ENCODE data around the gene TOB1. TPM values are rescaled to one million over a fixed set of nuclear protein-coding genes. Genes with fewer than 3 reads are reported as not detected.
A peak's percentile ranks its signal among the peaks of the same experiment; 100 is the strongest.

The TOB1 gene
- total and polyA plus RNA-seq, 5 donors from 2014 or later = 30.7 to 254 (median 39.2) TPM

- H3K27ac ChIP-seq (ENCODE audit: insufficient read depth, low read length, poor library complexity, severe bottlenecking) = no peak overlapping the region
- H3K27me3 Mint-ChIP-seq = no peaks in the 10 kb centered on the region
- H3K4me3 Mint-ChIP-seq = no peak overlapping the region
- DNase-seq (peak; percentile 10 to 54 (median 41)), ATAC-seq (ENCODE audit: low read depth in 2 of 2) (peak in 1 of 2 donors; percentile 39)
- H3K4me1 Mint-ChIP-seq = no peaks in the 10 kb centered on the region
- H3K4me1 ChIP-seq (ENCODE audit: control insufficient read depth, insufficient read depth, low read length, poor library complexity, severe bottlenecking) = no peaks in the 10 kb centered on the region
- H3K27me3 ChIP-seq (ENCODE audit: control insufficient read depth, insufficient read depth, low read length) = no peaks in the 10 kb centered on the region
- no peaks in the 10 kb centered on the region for H3K9me3 ChIP-seq (ENCODE audit: control insufficient read depth in 2 of 2, low read length in 2 of 2)
- H3K4me3 ChIP-seq (ENCODE audit: low read depth, low read length) = no peak overlapping the region
- H3K9me3 Mint-ChIP-seq = no peaks in the 10 kb centered on the region
- H3K36me3 Mint-ChIP-seq = no peaks in the 10 kb centered on the region
- no peaks in the 10 kb centered on the region for H3K36me3 ChIP-seq (ENCODE audit: control insufficient read depth, insufficient read depth, low read length)
- peak overlapping the region in 1 of 3 donors; percentile 20 for H3K27ac Mint-ChIP-seq
Observed at GRCh38 chr17:50841949-50842354, 24.2 kb downstream of the TOB1 start.

GRCh38 chr17:50841277-50841948 lies 24.7 kb downstream of the TOB1 start:
- H3K4me1 ChIP-seq (ENCODE audit: control insufficient read depth, insufficient read depth, low read length, poor library complexity, severe bottlenecking) = no peaks in the 10 kb centered on the region
- H3K27me3 ChIP-seq (ENCODE audit: control insufficient read depth, insufficient read depth, low read length) = no peaks in the 10 kb centered on the region
- DNase-seq (no peak), ATAC-seq (ENCODE audit: low read depth in 2 of 2) (no peak)
- H3K36me3 Mint-ChIP-seq = no peaks in the 10 kb centered on the region
- H3K4me1 Mint-ChIP-seq = no peaks in the 10 kb centered on the region
- no peak overlapping the region for H3K4me3 ChIP-seq (ENCODE audit: low read depth, low read length)
- no peak overlapping the region for H3K4me3 Mint-ChIP-seq
- no peak overlapping the region for H3K27ac ChIP-seq (ENCODE audit: insufficient read depth, low read length, poor library complexity, severe bottlenecking)
- no peaks in the 10 kb centered on the region for H3K36me3 ChIP-seq (ENCODE audit: control insufficient read depth, insufficient read depth, low read length)
- H3K27me3 Mint-ChIP-seq = no peaks in the 10 kb centered on the region
- no peak overlapping the region for H3K27ac Mint-ChIP-seq
- H3K9me3 ChIP-seq (ENCODE audit: control insufficient read depth in 2 of 2, low read length in 2 of 2) = no peaks in the 10 kb centered on the region
- no peaks in the 10 kb centered on the region for H3K9me3 Mint-ChIP-seq

- Mint-ChIP-seq H3K27ac (no peak overlapping the region), H3K27me3 (peaks cover 9% of the 10 kb centered on the region), H3K4me3 (no peak overlapping the region), H3K9me3 (no peaks in the 10 kb centered on the region), H3K36me3 (no peaks in the 10 kb centered on the region), H3K4me1 (no peaks in the 10 kb centered on the region)
- ATAC-seq (ENCODE audit: low read depth in 2 of 2) = no peak
- Histone ChIP-seq H3K4me3 (ENCODE audit: low read depth, low read length) (no peak overlapping the region), H3K27ac (ENCODE audit: insufficient read depth, low read length, poor library complexity, severe bottlenecking) (no peak overlapping the region), H3K36me3 (ENCODE audit: control insufficient read depth, insufficient read depth, low read length) (no peaks in the 10 kb centered on the region), H3K27me3 (ENCODE audit: control insufficient read depth, insufficient read depth, low read length) (no peaks in the 10 kb centered on the region), H3K4me1 (ENCODE audit: control insufficient read depth, insufficient read depth, low read length, poor library complexity, severe bottlenecking) (peaks cover under 1% of the 10 kb centered on the region), H3K9me3 (ENCODE audit: control insufficient read depth in 2 of 2, low read length in 2 of 2) (no peaks in the 10 kb centered on the region)
- no peak for DNase-seq
Observed at GRCh38 chr17:50840311-50840851, 25.8 kb downstream of the TOB1 start.

DNA sequence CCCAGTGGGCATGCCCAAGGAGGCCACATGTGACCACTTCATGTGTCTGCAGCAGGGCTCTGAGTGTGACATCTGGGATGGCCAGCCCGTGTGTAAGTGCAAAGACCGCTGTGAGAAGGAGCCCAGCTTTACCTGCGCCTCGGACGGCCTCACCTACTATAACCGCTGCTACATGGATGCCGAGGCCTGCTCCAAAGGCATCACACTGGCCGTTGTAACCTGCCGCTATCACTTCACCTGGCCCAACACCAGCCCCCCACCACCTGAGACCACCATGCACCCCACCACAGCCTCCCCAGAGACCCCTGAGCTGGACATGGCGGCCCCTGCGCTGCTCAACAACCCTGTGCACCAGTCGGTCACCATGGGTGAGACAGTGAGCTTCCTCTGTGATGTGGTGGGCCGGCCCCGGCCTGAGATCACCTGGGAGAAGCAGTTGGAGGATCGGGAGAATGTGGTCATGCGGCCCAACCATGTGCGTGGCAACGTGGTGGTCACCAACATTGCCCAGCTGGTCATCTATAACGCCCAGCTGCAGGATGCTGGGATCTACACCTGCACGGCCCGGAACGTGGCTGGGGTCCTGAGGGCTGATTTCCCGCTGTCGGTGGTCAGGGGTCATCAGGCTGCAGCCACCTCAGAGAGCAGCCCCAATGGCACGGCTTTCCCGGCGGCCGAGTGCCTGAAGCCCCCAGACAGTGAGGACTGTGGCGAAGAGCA lies 26.4 kb downstream of the TOB1 start:
- no peaks in the 10 kb centered on the region for H3K36me3 ChIP-seq (ENCODE audit: control insufficient read depth, insufficient read depth, low read length)
- DNase-seq (no peak), ATAC-seq (ENCODE audit: low read depth in 2 of 2) (no peak)
- H3K27me3 ChIP-seq (ENCODE audit: control insufficient read depth, insufficient read depth, low read length) = no peaks in the 10 kb centered on the region
- Mint-ChIP-seq H3K27me3 (peaks cover 14% of the 10 kb centered on the region), H3K36me3 (no peaks in the 10 kb centered on the region), H3K4me1 (no peaks in the 10 kb centered on the region), H3K27ac (no peak overlapping the region), H3K4me3 (no peak overlapping the region), H3K9me3 (no peaks in the 10 kb centered on the region)
- H3K4me1 ChIP-seq (ENCODE audit: control insufficient read depth, insufficient read depth, low read length, poor library complexity, severe bottlenecking) = peaks cover 2% of the 10 kb centered on the region
- H3K9me3 ChIP-seq (ENCODE audit: control insufficient read depth in 2 of 2, low read length in 2 of 2) = no peaks in the 10 kb centered on the region
- no peak overlapping the region for H3K4me3 ChIP-seq (ENCODE audit: low read depth, low read length)
- no peak overlapping the region for H3K27ac ChIP-seq (ENCODE audit: insufficient read depth, low read length, poor library complexity, severe bottlenecking)

DNA sequence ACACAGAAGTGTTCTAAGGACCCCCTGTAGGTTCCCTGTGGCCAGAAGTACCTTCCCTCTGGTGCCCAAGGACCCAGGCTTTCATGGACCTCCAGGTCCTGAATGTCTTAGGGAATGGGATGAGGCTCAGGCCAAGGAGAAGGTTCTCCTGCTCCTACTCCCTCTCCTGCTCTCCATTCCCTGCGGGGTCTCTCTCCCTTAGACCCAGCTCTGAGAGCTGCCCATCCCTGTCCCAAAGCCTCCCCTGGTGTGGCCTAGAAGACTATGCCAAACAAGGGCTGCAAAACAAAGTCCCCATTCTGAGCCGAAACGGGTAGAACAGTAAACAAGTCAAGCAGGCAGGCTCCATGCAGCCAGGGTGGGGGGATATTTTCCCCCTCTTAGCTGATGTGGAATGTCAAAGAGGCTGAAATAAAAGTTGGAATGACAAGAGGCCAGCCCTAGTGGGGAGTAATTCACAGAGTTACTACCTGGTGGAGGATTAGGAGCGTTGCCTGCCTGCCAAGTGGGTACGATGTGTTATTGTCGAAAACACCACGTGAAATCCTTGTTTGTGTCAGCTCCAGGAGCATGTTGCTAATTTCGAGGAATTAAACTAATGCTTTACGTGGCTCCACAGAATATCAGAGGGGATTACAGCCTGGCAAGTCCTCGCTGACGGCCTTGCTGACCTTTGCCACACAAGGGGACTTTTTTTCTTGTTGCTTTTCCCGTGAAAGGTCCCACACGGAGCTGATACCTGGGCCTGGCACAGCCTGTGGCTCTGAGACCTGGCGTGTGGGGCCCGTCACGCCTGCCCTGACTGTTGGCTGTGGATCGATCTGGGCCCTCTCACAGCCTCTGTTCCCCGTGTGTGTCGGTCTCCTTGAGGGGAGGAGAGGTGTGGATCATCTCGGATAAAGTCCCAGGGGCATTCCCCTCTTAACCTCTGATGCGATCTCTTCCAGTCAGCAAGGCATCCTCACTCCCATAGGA lies 27.9 kb downstream of the TOB1 start:
- no peak overlapping the region for H3K27ac ChIP-seq (ENCODE audit: insufficient read depth, low read length, poor library complexity, severe bottlenecking)
- H3K9me3 ChIP-seq (ENCODE audit: control insufficient read depth in 2 of 2, low read length in 2 of 2) = no peaks in the 10 kb centered on the region
- Mint-ChIP-seq H3K4me3 (no peak overlapping the region), H3K36me3 (no peaks in the 10 kb centered on the region), H3K4me1 (no peaks in the 10 kb centered on the region), H3K9me3 (no peaks in the 10 kb centered on the region), H3K27ac (no peak overlapping the region), H3K27me3 (peaks cover 21% of the 10 kb centered on the region)
- H3K36me3 ChIP-seq (ENCODE audit: control insufficient read depth, insufficient read depth, low read length) = no peaks in the 10 kb centered on the region
- H3K4me1 ChIP-seq (ENCODE audit: control insufficient read depth, insufficient read depth, low read length, poor library complexity, severe bottlenecking) = peaks cover 2% of the 10 kb centered on the region
- DNase-seq (no peak), ATAC-seq (ENCODE audit: low read depth in 2 of 2) (no peak)
- H3K4me3 ChIP-seq (ENCODE audit: low read depth, low read length) = no peak overlapping the region
- H3K27me3 ChIP-seq (ENCODE audit: control insufficient read depth, insufficient read depth, low read length) = no peaks in the 10 kb centered on the region

DNA sequence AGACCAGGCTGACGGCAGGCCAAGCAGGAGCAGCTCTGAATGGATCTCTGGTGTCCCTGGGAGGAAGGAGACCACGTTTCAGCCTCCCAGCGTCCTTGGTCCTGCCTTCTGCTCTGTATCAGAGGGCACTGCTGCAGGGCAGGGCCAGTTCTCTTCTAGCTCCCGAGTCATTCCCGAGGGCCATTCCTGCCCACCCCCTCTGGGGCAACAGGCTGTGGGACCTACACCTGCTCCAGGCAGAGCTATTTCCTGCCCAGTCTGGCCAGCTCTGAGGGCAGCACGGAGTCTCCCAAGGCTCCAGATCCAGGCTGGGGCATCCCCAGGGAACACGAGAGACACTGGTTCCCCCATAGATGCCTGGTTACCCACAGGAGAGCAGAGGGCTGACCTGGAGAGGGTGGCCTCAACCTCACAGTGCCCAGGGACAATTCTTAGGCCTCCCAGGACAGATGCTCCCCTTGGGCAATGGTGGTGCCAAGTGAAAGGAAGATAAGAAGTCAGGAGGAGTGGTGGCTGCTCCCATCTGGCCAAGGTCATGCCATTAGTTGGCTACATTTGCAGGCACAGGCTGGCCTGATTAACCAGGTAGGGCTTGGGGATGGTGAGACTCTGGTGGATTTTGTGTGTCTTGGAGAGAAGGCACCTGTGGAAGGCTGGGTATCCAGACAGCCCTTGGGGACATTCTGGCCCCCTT lies 28.7 kb downstream of the TOB1 start:
- H3K4me3 Mint-ChIP-seq = no peak overlapping the region
- H3K36me3 Mint-ChIP-seq = no peaks in the 10 kb centered on the region
- Histone ChIP-seq H3K27me3 (ENCODE audit: control insufficient read depth, insufficient read depth, low read length) (no peaks in the 10 kb centered on the region), H3K36me3 (ENCODE audit: control insufficient read depth, insufficient read depth, low read length) (no peaks in the 10 kb centered on the region), H3K4me3 (ENCODE audit: low read depth, low read length) (no peak overlapping the region), H3K9me3 (ENCODE audit: control insufficient read depth in 2 of 2, low read length in 2 of 2) (no peaks in the 10 kb centered on the region), H3K4me1 (ENCODE audit: control insufficient read depth, insufficient read depth, low read length, poor library complexity, severe bottlenecking) (peaks cover 2% of the 10 kb centered on the region), H3K27ac (ENCODE audit: insufficient read depth, low read length, poor library complexity, severe bottlenecking) (no peak overlapping the region)
- no peak overlapping the region for H3K27ac Mint-ChIP-seq
- no peak for DNase-seq
- peaks cover 21% of the 10 kb centered on the region for H3K27me3 Mint-ChIP-seq
- H3K4me1 Mint-ChIP-seq = no peaks in the 10 kb centered on the region
- H3K9me3 Mint-ChIP-seq = no peaks in the 10 kb centered on the region
- no peak for ATAC-seq (ENCODE audit: low read depth in 2 of 2)

DNA sequence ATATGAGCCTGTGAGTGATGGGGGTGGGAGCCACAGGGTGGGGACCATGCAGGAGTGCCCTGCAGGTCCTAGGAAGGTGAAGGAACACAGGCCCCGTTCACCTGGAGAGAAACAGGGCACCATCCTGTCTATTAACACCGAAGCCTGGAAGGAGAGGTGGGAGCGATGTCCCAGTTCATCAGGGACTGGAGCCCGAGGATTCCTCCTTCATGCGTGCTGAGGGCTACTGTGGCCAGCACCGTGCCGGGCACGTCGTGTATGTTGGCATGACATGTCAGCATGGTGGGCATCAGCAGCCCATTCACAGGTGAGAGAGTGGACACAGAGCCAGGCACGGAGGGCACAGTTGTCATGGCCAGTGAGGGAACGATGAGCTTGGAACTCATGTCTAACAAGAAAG lies 29.3 kb downstream of the TOB1 start:
- Mint-ChIP-seq H3K27me3 (peaks cover 21% of the 10 kb centered on the region), H3K4me3 (no peak overlapping the region), H3K27ac (peak overlapping the region in 1 of 3 donors; percentile 43), H3K36me3 (no peaks in the 10 kb centered on the region), H3K4me1 (no peaks in the 10 kb centered on the region), H3K9me3 (no peaks in the 10 kb centered on the region)
- Histone ChIP-seq H3K27ac (ENCODE audit: insufficient read depth, low read length, poor library complexity, severe bottlenecking) (no peak overlapping the region), H3K4me3 (ENCODE audit: low read depth, low read length) (no peak overlapping the region), H3K9me3 (ENCODE audit: control insufficient read depth in 2 of 2, low read length in 2 of 2) (no peaks in the 10 kb centered on the region), H3K36me3 (ENCODE audit: control insufficient read depth, insufficient read depth, low read length) (no peaks in the 10 kb centered on the region), H3K27me3 (ENCODE audit: control insufficient read depth, insufficient read depth, low read length) (no peaks in the 10 kb centered on the region), H3K4me1 (ENCODE audit: control insufficient read depth, insufficient read depth, low read length, poor library complexity, severe bottlenecking) (peaks cover 2% of the 10 kb centered on the region)
- ATAC-seq (ENCODE audit: low read depth in 2 of 2) = no peak
- no peak for DNase-seq

Measured in CD4-positive, CD25-positive, alpha-beta regulatory T cell (primary cell).